Stimulated activated CD4-positive, alpha-beta T cell treated with anti-CD3 and anti-CD28 coated beads, Interleukin-1b, Interleukin-23, amount 100 ng/mL, for 1 hour (primary cell): ENCODE measurements around the gene VPS37C.

Experiments used
- DNase-seq, 2 donors: peaks; one replicate each; pipeline ENCODE4 v3.0.0-alpha.2; 2020; ENCODE audit warnings: low read depth in 2 of 2

Gene VPS37C

DNA sequence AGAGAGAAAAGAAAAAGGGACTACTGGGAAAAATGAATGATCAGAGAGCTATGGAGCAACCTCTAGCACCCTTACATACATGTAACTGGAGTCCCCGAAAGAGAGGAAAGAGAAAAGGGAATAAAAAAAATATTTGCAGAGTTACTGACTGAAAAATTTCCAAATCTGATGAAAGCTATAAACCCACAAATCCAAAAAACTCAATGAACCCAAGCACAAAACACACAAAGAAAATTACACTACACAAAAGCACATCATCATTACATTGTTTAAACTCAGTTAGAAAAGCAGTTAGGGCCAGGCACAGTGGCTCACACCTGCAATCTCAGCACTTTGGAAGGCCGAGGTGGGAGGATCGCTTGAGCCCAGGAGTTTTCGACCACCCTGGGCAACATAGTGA is 6.7 kb downstream of the VPS37C start:
- no peak for DNase-seq

DNA sequence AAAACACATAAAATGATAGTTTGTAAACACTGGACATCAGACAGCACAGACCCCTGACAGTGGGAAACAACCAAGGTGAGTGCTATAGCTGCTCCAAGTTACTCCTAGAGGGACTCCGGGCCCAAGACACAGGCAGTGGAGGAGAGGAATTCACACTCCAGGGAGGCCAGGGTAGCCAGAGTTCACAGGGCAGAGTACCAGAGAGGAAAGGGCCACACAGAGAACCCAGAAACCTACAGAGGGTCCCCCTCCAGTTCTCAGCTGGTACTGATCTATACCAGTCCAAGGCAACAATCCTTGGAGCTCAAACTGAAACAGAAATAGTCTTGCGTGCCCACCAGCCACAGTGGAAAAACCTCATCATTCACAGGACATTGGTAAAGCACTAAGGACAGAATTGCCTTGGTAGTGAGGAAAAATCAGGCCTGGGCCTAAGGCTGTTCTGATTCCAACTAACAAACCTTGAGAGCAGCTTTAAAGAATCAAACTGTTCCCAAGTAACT is 7.6 kb downstream of the VPS37C start:
- no peak for DNase-seq

DNA sequence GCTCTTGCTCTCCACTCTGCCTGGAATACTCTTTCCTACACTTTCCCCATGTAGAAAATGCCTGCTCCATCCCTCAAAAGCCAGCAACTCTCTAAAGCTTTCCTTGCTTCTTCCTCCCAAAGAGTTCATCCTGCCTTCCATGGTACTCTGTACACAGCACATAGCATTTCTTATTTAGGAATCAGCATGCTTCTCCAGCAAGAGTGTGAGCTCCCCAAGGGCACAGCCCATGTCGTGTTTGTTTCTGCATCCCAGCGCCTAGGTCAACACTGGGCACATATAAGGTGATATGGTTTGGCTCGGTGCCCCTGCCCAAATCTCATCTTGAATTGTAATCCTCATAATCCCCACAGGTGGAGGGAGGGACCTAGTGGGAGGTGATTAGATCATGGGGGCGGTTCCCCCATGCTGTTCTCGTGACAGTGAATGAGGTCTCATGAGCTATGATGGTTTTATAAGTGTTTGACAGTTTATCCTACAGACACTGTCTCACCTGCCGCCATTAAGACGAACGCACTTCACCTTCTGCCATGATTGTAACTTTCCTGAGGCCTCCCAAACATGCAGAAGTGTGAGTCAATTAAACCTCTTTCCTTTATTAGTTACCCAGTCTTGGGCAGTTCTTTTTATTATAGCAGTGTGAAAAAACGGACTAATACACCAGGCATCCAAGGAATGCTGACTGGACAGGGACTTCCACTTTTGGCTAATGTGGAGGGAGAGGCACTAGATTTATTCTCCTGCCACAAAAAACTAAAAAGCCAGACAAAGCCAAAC is 8.2 kb downstream of the VPS37C start:
- no peak for DNase-seq

DNA sequence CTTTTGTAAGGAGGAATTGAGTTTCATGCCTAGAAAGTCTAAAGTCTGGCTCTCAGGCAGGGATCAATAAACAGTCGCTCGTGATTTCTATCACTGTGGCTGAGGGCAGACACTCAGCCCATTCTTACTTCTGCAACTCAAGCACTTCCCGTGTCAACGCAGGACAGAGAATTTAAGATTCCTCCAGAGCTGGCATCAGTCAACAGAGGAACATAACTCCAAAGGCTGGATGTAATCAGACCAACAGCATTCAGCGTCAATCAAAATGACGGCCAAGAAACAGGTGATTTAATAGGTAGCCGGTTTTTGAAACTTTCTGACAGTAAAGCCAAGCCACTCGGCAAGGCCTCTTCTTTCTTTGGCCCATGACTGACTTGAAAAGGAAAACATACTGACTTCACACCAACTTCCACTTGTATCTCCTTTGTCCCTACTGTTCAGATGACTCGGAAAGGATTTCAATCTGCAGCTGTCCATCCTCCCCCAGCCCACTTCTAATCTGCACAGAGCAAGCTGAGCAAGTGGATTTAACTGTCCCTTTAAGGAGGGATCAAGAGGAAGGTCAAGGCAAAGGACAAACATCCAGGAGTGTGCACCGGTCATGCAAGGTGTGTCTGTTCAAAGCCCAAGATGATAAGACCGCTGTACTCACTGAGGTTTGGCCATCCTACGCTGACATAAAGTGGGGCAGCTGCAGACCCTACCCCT is 9.5 kb downstream of the VPS37C start:
- no peak for DNase-seq

DNA sequence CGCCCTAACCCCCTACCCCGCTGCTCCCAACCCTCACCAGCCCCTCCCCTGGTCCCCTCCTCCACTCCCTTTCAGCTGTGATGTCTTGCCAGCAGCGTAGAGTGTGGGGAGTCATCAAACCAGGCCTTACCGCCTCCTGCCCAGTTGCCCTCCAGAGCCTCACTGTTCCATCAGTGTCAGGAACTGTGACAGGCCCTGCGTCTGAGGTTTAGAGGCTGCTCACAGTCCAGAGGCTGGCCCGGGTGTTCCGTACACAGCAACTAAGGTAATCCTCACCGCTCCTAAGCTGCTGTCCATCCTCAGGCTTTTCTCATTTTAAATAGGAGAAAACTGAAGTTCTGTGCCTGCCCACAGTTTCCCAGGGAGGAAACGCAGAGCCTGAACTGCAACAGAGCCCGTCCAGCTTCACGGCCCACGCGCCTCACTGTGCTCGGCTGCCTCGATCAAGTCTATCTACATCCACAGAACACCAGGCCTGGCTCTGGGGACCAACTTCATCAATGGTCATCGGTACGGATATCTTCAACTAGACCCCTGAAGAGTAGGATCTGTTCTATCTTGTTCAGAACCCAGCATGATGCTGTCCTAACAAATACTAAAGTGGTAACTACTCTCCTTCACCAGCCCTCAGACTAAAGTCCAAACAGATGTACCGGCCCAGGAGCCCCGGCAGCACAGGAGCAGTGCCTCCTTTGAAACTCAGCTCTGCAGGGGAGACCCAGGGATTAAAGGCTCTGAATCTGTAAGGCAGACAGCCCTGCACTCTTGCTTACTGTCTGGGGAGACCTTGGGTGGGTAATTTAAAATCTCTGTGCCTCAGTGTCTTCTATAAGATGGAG is 10.3 kb downstream of the VPS37C start:
- no peak for DNase-seq

DNA sequence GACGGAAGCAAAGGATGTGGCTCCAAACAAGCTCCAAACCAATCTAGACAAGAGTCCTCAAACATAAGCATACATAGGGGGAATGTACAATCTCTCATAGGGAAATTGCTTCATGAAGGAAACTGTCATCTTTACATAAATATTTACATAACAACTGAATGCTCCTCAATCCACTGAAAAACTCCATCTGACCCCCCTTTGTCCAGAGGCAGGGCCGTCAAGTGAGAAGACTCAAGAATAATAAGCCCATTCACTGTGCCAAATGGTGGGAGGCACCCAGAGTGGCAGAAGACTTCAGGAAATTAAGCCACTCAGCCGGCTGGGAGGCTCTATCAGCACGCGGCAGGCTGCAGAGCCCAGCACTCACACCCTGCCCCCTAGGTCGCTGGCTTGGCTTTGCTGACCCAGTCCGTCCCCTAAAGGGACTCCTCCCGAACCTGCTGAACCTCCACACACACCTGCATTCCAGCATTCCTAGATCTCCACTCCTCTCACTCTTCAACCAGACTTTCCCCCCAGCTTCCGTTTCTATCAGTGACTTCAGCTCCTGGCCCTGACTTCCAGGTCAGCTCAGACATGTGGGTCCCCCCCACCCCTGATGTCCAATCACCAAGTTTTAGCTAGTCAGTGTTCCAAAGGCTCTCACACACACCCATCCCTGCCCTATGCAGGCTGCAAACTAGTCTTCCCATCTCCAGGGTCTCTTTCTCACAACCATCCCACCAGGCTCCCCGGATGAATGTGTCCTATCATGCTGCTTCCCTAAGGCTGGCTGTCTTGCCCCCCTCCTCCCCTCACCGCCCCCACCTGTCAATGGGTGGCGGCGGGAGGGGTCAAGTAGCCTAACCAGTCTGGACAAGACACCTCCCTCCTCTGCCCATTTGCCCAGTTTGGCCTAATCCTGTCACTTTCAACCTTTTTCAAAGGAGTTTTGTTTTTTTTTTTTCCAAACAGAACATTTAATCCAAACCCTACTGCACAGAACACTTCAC is 11.3 kb downstream of the VPS37C start:
- DNase-seq: no peak

DNA sequence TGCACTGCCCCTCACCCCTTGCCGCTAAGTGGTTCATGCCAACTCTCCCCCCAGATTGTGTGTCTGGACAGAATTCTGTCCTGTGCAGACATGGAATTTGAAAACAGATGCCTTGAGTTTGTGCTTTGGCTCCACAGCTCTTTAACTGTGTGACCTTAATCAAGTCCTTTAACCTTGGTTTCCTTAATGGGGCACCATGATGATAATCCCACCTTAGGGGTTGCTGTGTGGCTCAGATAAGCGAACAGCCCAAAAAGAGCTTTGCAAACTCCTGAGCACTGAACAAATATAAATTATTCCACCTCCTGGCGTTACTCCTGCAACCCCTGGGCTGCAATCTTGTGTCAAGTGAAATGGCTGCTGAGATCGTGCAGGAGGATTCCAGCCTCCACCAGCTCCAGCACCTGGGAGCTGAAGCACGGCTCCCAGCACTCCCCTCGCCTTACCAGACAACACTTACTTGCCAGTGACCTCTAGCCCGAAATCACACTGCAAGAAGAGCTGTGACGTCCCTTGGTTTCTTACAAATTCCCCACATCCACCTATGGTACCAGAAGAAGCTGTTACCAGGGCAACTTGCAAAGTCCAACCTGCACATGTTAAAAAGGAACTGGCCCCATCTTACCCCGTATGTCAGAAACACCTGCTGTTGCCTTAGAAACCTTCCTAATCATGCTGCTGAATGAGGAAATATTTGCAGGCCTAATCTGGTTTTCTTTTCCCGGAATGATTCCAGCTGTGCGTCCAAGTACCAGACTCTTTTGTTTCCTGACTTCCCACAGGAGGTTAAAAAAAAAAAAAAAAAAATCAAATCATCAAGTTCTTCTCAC is 13.2 kb downstream of the VPS37C start:
- DNase-seq: no peak

DNA sequence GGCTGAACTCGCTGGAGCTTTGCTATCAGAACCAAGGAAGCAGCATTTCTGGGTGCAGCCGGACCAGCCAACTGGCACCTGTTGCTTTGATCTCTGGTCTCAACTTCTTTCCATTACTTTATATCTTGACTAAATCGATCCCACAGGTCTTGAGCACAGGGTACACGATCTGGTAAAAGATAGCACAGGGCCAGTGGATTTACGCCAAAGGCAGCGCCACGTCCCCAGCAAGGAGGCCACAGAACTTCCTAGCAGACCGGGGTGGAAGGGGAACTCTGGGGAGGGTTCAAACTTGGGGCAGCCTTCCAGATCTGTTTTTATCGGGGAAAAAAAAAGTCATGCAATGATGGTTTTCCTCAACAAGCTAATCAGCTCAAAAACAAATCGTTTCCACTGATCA is 14.0 kb downstream of the VPS37C start:
- no peak for DNase-seq

DNA sequence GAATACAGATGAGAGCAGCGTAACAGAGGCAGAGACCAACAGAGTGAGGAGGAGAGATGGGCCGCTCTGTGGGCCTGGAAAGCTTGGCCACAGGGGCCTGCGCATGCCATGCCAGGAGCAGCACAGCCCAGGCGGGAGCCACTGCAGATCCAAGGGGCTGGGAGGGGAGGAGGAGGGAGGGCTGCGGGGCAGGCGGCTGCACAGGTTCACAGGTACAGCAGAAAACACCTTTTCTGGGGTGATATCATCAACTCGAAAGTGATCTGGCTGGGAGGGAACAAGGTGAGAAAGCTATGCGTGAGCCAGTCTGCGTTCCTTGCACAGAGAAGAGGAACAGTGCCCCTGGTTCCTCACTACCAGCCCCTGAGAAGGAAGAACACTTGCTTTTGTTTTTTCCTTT is 14.8 kb downstream of the VPS37C start:
- no peak for DNase-seq

DNA sequence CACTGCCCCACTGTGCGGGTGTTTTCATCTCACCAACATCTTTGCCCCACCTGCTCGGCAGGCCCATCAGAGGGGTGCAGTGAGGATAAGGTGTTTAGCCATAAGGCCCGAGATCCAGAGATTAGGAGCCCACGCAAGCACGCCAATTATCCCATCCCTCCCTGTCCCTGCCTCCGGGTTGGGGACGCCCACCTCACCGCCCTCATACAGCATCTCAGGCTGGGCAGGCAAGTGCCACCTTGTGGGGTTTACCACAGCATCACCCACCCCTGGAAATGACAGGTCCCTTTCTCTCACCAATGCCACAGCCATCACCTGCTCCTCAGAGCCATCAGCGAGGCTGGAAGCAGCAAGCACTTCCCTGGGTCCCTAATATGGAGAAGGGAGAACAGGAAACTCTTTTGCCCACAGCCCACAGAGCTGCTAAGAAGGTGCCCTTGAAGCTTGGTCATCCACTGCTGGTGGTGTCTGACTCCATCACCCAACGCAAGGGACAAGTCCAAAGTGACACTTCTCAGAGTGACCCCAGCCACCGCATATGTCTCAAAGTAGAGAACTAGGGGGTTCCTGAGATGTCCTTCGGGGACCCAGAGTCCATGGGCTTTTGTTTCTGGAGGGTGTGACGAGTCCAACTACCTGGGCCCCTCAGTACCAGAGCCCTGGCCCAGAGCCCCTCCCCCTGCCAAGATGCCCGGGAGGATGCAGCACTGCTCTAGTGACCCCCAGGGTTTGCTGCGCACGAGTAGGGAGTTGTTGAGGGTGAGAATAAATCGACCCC is 15.8 kb downstream of the VPS37C start:
- DNase-seq: no peak

DNA sequence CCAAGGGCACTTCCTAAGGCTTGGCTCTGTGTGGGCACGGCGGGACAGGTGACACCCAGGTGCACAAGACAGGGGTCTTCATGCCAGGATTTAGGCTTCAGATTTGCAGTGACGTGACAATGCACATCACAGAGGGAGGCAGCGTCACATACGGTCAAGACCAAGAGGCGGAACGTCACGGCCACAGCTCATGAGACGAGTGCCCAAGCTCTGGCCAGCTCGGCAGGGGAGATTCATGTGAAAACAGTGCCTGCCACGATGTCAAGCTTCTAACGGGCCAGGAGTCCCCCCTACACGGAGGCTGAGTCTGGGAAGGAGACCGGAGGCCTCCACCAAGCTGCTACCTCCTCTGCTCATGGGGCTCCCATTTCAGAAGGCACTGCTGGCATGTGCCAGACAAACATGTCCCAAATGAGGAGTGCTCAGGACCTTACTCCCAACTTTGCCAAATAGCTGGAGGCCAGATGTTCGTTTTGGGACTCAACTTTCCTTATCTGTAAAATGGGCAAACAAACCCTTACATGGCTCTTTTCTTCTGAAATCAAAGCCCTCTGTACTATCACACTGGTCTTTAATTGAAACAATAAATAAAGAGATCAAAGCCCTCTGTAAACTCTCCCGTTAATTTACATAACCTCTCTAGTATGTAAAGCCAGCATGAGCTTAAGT is 16.6 kb downstream of the VPS37C start:
- DNase-seq: no peak

DNA sequence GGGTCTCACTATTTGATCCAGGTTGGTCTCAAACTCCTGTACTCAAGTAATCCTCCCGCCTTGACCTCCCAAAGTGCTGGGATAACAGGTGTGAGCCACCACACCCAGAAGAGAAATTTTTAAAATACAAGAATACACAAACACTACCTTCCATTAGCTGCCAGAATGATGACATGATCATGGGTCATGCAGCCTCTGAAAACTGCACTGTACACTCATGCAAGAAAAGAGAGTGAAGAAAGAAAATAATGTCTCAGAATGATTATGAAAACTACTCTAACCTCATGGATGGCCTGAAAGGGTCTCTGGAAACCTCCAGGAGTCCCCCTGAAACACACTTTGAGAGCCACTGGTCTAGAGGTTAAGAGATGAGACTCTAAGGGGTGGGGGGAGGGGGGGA is 18.8 kb downstream of the VPS37C start:
- no peak for DNase-seq

DNA sequence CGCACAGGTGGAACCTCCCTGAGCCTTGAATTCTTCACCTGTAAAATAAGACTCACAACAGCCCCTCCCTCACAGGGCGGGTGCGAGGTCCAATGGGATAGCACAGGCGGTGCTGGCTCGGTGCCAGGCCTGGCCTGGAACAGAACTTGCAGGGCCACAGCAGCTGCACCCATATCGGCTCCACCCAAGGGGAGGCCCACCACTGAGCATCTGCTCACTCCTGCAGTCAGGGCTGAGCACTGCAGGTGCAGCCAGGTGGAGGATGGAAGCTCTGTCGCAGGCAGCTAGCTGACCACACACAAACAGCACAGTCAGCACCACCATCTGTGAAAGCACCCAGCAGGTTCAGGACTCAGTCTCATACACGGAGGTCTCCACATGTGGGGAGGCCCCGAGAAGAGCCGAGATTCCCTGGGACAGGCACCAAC is 19.6 kb downstream of the VPS37C start:
- DNase-seq: no peak

DNA sequence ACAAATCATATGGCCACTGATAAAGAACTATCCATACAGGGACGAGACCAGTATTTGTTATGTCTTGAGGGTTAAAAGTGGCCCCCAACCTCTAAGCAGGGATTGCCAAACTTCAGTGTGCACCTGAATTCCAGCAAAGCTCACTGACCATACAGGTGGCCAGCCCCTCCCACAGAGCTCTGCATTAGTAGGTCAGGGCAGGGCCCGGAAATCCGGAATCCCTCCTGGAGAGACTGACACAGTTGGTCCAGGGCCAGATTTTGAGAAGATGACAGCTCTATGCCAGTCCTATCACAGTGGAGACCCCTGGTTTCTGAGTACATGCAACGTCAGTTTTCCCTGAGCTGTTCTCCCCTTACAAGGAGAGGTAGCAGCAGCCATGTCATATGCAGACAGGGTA is 20.8 kb downstream of the VPS37C start:
- DNase-seq: no peak

DNA sequence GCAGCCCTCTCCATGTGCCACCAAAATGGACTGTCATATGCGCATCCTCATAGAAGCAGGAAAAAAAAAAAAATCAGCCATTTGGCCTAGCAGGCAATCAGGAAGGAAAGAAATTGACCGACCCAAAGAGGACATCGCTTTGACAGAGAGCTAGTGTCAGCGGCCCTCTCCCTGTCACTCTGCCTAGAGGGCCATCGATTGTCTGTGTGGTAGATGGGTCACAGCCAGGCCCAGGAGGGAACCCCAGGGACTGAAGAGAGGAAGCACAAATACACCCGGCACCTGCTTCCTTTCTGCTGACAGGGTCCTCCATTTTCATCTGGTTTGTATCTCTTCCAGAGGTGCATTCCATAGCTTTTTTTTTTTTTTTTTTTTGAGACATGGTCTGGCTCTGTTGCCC is 21.8 kb downstream of the VPS37C start:
- DNase-seq: no peak

DNA sequence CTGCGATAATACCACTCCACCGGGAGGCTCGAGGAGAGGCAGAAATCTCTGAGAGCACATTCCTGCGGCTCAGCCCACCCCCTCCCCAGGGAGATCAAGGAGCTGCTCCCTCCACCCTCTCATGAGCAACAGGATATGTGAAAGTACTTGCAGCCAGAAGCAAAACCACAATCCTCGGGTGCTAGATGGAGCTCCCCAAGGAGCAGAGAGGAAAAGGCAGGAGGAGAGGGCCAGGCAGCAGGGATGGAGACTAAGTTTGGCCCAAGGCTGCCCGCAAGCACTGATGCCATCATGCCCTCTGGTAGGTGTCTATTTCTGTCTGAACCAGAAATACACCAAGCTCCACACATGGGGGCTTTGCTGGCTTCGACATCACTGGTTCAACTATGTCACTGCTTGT is 22.3 kb downstream of the VPS37C start:
- DNase-seq: no peak

DNA sequence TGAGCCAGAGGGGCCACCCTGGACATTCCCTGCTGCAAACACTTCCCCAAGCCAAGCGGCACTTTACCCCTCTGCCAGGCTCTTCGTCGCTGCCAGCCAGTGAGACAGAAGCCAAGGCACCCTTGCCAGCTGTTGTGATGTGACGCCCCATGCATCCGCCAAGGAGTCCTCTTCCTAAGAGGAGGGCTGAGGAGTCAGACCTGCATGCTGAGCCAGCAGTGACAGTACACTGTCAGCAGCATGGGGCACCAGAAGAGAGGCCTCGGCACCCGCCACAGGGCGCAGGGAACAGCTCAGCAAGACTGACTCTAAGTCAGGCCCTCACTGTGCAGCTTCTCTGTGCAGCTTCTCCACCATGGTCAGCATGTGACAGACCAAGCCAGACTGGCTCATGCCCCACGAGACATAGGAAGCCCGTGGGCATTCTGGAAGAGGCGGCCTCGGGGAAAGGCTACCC is 26.4 kb downstream of the VPS37C start:
- no peak for DNase-seq

DNA sequence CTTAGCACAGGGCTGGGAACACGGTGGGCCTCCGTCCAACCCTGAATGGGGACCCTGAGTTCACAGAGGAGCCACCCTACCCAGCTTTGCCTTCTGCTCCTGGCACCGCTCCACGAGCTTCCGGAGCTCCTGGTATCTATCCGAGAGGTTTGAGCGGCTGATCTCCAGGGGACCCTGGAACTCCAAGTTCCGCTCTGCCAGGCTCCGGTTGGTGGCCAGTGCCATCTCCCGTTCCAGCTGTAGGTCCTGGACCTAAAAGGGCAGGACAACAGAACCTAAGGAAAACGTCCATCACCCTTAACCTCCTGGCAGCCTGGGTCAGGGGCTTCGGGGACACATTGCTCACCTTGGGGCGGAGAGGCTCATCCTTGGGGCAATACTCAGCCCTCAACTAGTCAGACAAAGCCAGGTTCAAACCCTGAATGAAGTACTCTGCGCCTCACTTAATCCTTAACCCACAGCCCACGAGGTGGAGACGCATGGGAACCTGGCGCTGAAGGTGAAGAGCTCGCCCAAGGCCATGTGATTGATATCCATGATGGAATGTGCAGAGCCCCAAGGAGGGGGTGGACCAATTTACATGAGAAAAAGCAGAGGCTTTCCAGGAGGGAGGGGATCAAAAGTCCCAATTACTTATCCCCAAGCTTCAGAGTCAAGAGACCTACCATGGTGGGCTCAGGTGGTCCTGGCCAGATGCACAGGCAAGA is 27.1 kb downstream of the VPS37C start:
- no peak for DNase-seq
